OCI-LY1 (cell line): ENCODE results near the gene DIABLO.

Source experiments
- H2AFZ ChIP-seq: fragments of 200-600 bp; sonication (generic), shearing (Covaris generic); 2 replicates; pipeline ENCODE4 v1.6.0; 2014; ENCODE audit warnings: antibody characterized with exemption, mild to moderate bottlenecking, low read length
- H3F3A ChIP-seq: fragments of 200-600 bp; sonication (generic), shearing (Covaris generic); 2 replicates; pipeline ENCODE4 v1.6.0; 2014; ENCODE audit warnings: mild to moderate bottlenecking, antibody characterized with exemption, low read length, moderate library complexity; ENCODE audit not compliant: insufficient read depth
- H3K27ac ChIP-seq: fragments of 200-600 bp; sonication (generic); 2 replicates; pipeline ENCODE4 v1.5.1; 2014; ENCODE audit warnings: low read length, mixed run types, mild to moderate bottlenecking, low read depth; ENCODE audit not compliant: poor library complexity, severe bottlenecking
- H3K27me3 ChIP-seq: fragments of 200-600 bp; sonication (generic); 2 replicates; pipeline ENCODE4 v1.6.0; 2014; ENCODE audit warnings: antibody characterized with exemption, mild to moderate bottlenecking, low read length, moderate library complexity; ENCODE audit not compliant: insufficient read depth
- H3K36me3 ChIP-seq: fragments of 200-600 bp; sonication (generic); 2 replicates; pipeline ENCODE4 v1.6.1; 2014; ENCODE audit warnings: mild to moderate bottlenecking, antibody characterized with exemption, low read length, moderate library complexity, mixed read lengths; ENCODE audit not compliant: insufficient read depth
- H3K4me1 ChIP-seq: fragments of 200-600 bp; sonication (generic); 2 replicates; pipeline ENCODE4 v1.5.1; 2014; ENCODE audit warnings: mild to moderate bottlenecking, low read length, moderate library complexity; ENCODE audit not compliant: insufficient read depth, severe bottlenecking
- H3K4me2 ChIP-seq: fragments of 200-600 bp; sonication (generic), shearing (Covaris generic); 2 replicates; pipeline ENCODE4 v1.6.1; 2014; ENCODE audit warnings: low read length
- H3K4me3 ChIP-seq: fragments of 200-600 bp; sonication (generic); 2 replicates; pipeline ENCODE4 v1.5.1; 2014; ENCODE audit warnings: low read length, low read depth, mild to moderate bottlenecking, mixed read lengths; ENCODE audit not compliant: poor library complexity, severe bottlenecking
- H3K79me2 ChIP-seq: fragments of 200-600 bp; shearing (Covaris generic); 2 replicates; pipeline ENCODE4 v1.6.1; 2016; ENCODE audit warnings: mixed run types, low read length, mixed read lengths; ENCODE audit not compliant: insufficient read depth
- H3K9ac ChIP-seq: fragments of 200-600 bp; sonication (generic), shearing (Covaris generic); 2 replicates; pipeline ENCODE4 v1.6.1; 2014; ENCODE audit warnings: mild to moderate bottlenecking, low read length, mixed read lengths
- H3K9me2 ChIP-seq: fragments of 200-600 bp; sonication (generic), shearing (Covaris generic); 2 replicates; pipeline ENCODE4 v1.6.1; 2014; ENCODE audit warnings: low read depth, mild to moderate bottlenecking, low read length, mixed read lengths
- H3K9me3 ChIP-seq: fragments of 200-600 bp; shearing (Covaris generic); 2 replicates; pipeline ENCODE4 v1.6.1; 2014; ENCODE audit warnings: low read length, mixed read lengths
- H4K20me1 ChIP-seq: fragments of 200-600 bp; sonication (generic), shearing (Covaris generic); 2 replicates; pipeline ENCODE4 v1.6.0; 2016; ENCODE audit warnings: mild to moderate bottlenecking, low read length; ENCODE audit not compliant: insufficient read depth
- CTCF ChIP-seq: fragments of 200-600 bp; sonication (generic), shearing (Covaris generic); IDR thresholded peaks from 2 replicates; pipeline ENCODE4 v1.5.1; 2017; ENCODE audit warnings: mild to moderate bottlenecking, antibody characterized with exemption, low read length, moderate library complexity, mixed read lengths
- EZH2 ChIP-seq: fragments of 200-600 bp; sonication (generic), shearing (Covaris generic); IDR thresholded peaks from 2 replicates; pipeline ENCODE4 v1.8.0; 2017; ENCODE audit warnings: borderline replicate concordance, mixed run types, mild to moderate bottlenecking, antibody characterized with exemption, low read length, moderate library complexity, mixed read lengths

The DIABLO gene

DNA sequence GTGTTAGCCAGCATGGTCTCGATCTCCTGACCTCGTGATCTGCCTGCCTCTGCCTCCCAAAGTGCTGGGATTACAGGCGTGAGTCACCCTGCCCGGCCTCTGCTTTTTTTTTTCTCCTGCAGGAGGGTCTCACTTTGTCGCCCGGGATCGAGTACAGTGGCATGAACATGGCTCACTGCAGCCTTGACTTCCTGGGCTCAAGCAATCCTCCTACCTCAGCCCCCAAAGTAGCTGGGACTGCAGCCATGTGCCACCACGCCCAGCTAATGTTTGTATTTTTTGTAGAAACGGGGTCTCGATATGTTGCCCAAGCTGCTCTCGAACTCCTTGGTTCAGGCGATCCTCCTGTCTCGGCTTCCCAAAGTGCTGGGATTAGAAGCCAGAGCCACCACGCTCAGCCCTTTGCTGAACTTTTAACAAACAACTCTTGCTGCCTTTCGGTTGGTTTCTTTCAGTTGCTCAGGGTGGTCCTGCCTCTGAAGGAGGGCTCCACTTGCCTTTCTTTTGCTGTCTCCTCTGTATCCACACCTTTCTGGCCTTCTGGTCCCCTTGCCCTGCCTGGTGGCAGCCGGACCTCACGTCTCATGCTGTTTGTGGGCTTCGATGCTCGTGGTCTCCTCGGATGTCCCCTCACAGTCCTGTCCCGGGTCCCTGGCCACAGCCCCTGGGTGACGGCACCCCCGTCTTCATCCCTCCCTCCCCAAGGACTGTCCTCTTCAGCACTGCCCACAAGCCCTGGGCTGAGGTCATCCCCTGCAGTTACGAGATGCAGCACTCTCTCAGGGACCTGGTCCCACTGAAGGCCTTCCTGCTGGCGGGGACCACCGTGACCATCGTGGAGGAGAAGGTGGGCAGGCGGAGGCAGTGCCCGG lies 26.1 kb downstream of the DIABLO start:
- Histone ChIP-seq H2AFZ (no peak overlapping the region), H3K4me1 (peaks cover 43% of the 10 kb centered on the region), H3K4me3 (no peak overlapping the region), H3K36me3 (peaks cover 6% of the 10 kb centered on the region; the same call in 1 of the 2 replicates), H3K27me3 (no peaks in the 10 kb centered on the region; the same call in 1 of the 2 replicates), H3K9me2 (no peaks in the 10 kb centered on the region), H3K27ac (no peak overlapping the region), H4K20me1 (no peaks in the 10 kb centered on the region), H3K9me3 (peaks cover 13% of the 10 kb centered on the region; the same call in 1 of the 2 replicates), H3F3A (no peaks in the 10 kb centered on the region), H3K9ac (no peak overlapping the region), H3K4me2 (no peak overlapping the region), H3K79me2 (no peaks in the 10 kb centered on the region)
- no peak for TF ChIP-seq CTCF
- no peak for TF ChIP-seq EZH2

DNA sequence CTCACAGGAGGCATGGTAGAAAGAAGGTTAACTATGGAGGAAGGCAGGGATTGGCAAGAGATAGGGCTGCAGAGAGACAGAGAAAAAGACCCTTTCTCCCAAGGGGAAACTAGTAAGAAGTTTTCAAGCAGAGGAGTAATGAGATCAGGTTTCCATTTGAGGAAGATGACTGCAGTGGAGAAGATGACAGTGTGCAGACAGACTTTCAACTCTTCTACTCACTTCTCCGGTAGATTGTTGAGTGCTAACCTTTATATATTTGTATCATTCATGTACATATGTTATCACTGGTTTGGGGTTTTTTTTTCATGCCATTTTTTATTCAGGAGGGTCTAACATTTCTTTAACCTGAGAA lies 28.3 kb downstream of the DIABLO start:
- Histone ChIP-seq H3K9ac (peak overlapping the region; percentile 51; the same call in 1 of the 2 replicates), H3K27me3 (no peaks in the 10 kb centered on the region; the same call in 1 of the 2 replicates), H3K4me1 (peaks cover 28% of the 10 kb centered on the region), H3K4me2 (peak overlapping the region; percentile 74), H2AFZ (no peak overlapping the region), H3F3A (no peaks in the 10 kb centered on the region), H3K9me3 (peaks cover 16% of the 10 kb centered on the region; the same call in 1 of the 2 replicates), H3K79me2 (no peaks in the 10 kb centered on the region), H3K4me3 (peak overlapping the region; percentile 51), H3K27ac (peak overlapping the region; percentile 80), H3K9me2 (no peaks in the 10 kb centered on the region), H4K20me1 (no peaks in the 10 kb centered on the region), H3K36me3 (peaks cover 6% of the 10 kb centered on the region; the same call in 1 of the 2 replicates)
- TF ChIP-seq EZH2 = no peak
- no peak for TF ChIP-seq CTCF

- H3K36me3 ChIP-seq = peaks cover 6% of the 10 kb centered on the region; the same call in 1 of the 2 replicates
- no peaks in the 10 kb centered on the region for H3K79me2 ChIP-seq
- TF ChIP-seq EZH2 (no peak), CTCF (no peak)
- H2AFZ ChIP-seq = no peak overlapping the region
- H3K4me2 ChIP-seq = no peak overlapping the region
- peaks cover 16% of the 10 kb centered on the region; the same call in 1 of the 2 replicates for H3K9me3 ChIP-seq
- H4K20me1 ChIP-seq = no peaks in the 10 kb centered on the region
- H3F3A ChIP-seq = no peaks in the 10 kb centered on the region
- no peak overlapping the region for H3K9ac ChIP-seq
- H3K27me3 ChIP-seq = no peaks in the 10 kb centered on the region; the same call in 1 of the 2 replicates
- H3K27ac ChIP-seq = no peak overlapping the region
- H3K4me3 ChIP-seq = no peak overlapping the region
- peaks cover 26% of the 10 kb centered on the region for H3K4me1 ChIP-seq
- H3K9me2 ChIP-seq = no peaks in the 10 kb centered on the region
Observed at GRCh38 chr12:122195405-122195804, 30.4 kb downstream of the DIABLO start.
